Mesendoderm (in vitro differentiated cells): Measurements from ENCODE around the gene TUBB2B.
"Not testable (repeated sequence)": the region's sequence is repeated elsewhere in the genome, so short reads cannot be mapped to it uniquely, and the experiment has no call there.

Experiments
- DNase-seq: peaks from one replicate; pipeline ENCODE4 v3.0.0; 2013
- H2AK5ac ChIP-seq: 2 replicates; pipeline ENCODE4 v1.6.1; 2013; ENCODE audit warnings: low read length, inconsistent platforms
- H2BK120ac ChIP-seq: 2 replicates; pipeline ENCODE4 v1.6.1; 2013; ENCODE audit warnings: low read depth, mild to moderate bottlenecking, low read length, moderate library complexity, mixed read lengths
- H2BK15ac ChIP-seq: replicated peaks from 2 replicates; pipeline ENCODE4 v1.6.1; 2013; ENCODE audit warnings: low read depth, mild to moderate bottlenecking, moderate library complexity
- H2BK5ac ChIP-seq: 2 replicates; pipeline ENCODE4 v1.6.1; 2013; ENCODE audit warnings: low read length, inconsistent platforms
- H3K18ac ChIP-seq: 2 replicates; pipeline ENCODE4 v1.6.1; 2013; ENCODE audit warnings: mild to moderate bottlenecking, low read length, mixed read lengths
- H3K23ac ChIP-seq: one replicate; pipeline ENCODE4 v1.6.1; 2013; ENCODE audit warnings: low read length
- H3K27ac ChIP-seq: 2 replicates; pipeline ENCODE4 v1.5.1; 2013; ENCODE audit warnings: low read depth, mild to moderate bottlenecking, inconsistent platforms, low read length, moderate library complexity
- H3K27me3 ChIP-seq: 2 replicates; pipeline ENCODE4 v1.6.1; 2013; ENCODE audit warnings: low read length, control low read depth, mild to moderate bottlenecking, inconsistent platforms; ENCODE audit not compliant: insufficient read depth, poor library complexity
- H3K36me3 ChIP-seq: 2 replicates; pipeline ENCODE4 v1.6.1; 2013; ENCODE audit warnings: low read length, inconsistent platforms; ENCODE audit not compliant: control insufficient read depth, insufficient read depth
- H3K4ac ChIP-seq: one replicate; pipeline ENCODE4 v1.6.1; 2013; ENCODE audit warnings: low read depth, mild to moderate bottlenecking, low read length, moderate library complexity
- H3K4me1 ChIP-seq: 2 replicates; pipeline ENCODE4 v1.6.1; 2013; ENCODE audit warnings: low read depth, low read length, inconsistent platforms; ENCODE audit not compliant: control insufficient read depth
- H3K4me2 ChIP-seq: 2 replicates; pipeline ENCODE4 v1.6.1; 2013; ENCODE audit warnings: low read length
- H3K4me3 ChIP-seq: 2 replicates; pipeline ENCODE4 v1.5.1; 2013; ENCODE audit warnings: mild to moderate bottlenecking, low read length
- H3K56ac ChIP-seq: one replicate; pipeline ENCODE4 v1.6.1; 2013; ENCODE audit warnings: low read length
- H3K79me1 ChIP-seq: 2 replicates; pipeline ENCODE4 v1.6.1; 2013; ENCODE audit warnings: low read length, inconsistent platforms
- H3K79me2 ChIP-seq: 2 replicates; pipeline ENCODE4 v1.6.1; 2013; ENCODE audit warnings: mild to moderate bottlenecking, low read length; ENCODE audit not compliant: control insufficient read depth, insufficient read depth
- H3K9ac ChIP-seq: 2 replicates; pipeline ENCODE4 v1.6.1; 2013; ENCODE audit warnings: low read length, inconsistent platforms
- H4K5ac ChIP-seq: one replicate; pipeline ENCODE4 v1.6.1; 2013; ENCODE audit warnings: low read length
- H4K8ac ChIP-seq: one replicate; pipeline ENCODE4 v1.6.1; 2013; ENCODE audit warnings: low read depth, mild to moderate bottlenecking, control low read depth, low read length, moderate library complexity
- WGBS: extraction: QIAGEN DNeasy Blood & Tissue Kit; methylation state at CpG from one replicate; pipeline ENCODE4 v1.1.7; 2013; ENCODE audit warnings: low lambda C conversion rate, missing lambda C conversion rate; ENCODE audit not compliant: insufficient coverage; ENCODE audit errors: extremely low coverage; 5-methylcytosine and 5-hydroxymethylcytosine counted together

TUBB2B gene

DNA sequence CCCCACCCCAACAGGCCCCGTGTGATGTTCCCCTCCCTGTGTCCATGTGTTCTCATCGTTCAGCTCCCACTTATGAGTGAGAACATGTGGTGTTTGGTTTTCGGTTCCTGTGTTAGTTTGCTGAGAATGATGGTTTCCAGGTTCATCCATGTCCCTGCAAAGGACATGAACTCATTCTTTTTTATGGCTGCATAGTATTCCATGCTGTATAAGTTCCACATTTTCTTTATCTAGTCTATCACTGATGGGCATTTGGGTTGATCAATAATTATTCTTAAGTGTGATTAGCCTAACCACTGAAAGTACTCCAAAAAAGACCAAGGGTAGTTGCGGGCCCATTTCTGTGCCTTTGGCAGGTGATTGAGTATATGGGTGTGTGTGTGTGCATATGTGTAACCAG lies 14.3 kb upstream of the TUBB2B start:
- not testable (repeated sequence) for DNase-seq, H2BK5ac ChIP-seq, H3K4me3 ChIP-seq, H3K27ac ChIP-seq, H3K56ac ChIP-seq, H2BK120ac ChIP-seq, H3K4me1 ChIP-seq, H4K8ac ChIP-seq, H3K27me3 ChIP-seq, H3K9ac ChIP-seq, H2AK5ac ChIP-seq, H2BK15ac ChIP-seq, H3K4ac ChIP-seq, H4K5ac ChIP-seq, H3K79me2 ChIP-seq, H3K4me2 ChIP-seq, H3K36me3 ChIP-seq, H3K18ac ChIP-seq, H3K79me1 ChIP-seq, H3K23ac ChIP-seq
- WGBS: no CpG with 5 or more reads among the region's 4 CpGs

DNA sequence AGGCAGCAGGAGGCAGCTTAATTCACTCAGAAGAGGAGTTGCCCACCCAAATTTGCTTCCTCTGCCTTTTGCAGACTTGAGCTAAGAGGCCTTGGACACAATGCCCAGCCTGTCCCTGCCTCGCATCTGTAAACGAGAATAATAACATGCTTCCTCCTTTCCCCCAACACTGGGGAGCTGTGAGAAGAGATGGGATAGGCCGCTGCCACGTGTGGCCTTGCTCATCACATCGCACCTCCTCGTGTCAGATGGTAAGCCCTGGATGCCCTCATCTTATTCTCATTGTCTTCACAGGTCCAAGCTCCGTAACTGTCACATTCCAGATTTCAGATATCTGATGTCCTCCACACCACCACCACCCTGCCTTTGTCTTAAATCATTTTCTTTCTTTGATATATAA lies 13.1 kb upstream of the TUBB2B start:
- Histone ChIP-seq H3K27ac (no peak overlapping the region), H3K56ac (no peak overlapping the region), H3K79me1 (no peaks in the 10 kb centered on the region), H3K18ac (no peak overlapping the region), H3K79me2 (no peaks in the 10 kb centered on the region), H2BK120ac (no peak overlapping the region), H3K4ac (no peak overlapping the region), H3K27me3 (no peaks in the 10 kb centered on the region), H3K4me1 (no peaks in the 10 kb centered on the region), H2BK15ac (no peak overlapping the region), H4K5ac (no peak overlapping the region), H3K36me3 (no peaks in the 10 kb centered on the region), H3K9ac (no peak overlapping the region), H3K4me2 (no peak overlapping the region), H3K4me3 (no peak overlapping the region), H2AK5ac (no peak overlapping the region), H3K23ac (no peak overlapping the region), H2BK5ac (no peak overlapping the region), H4K8ac (no peak overlapping the region)
- no peak for DNase-seq
- WGBS: no CpG with 5 or more reads among the region's 7 CpGs

DNA sequence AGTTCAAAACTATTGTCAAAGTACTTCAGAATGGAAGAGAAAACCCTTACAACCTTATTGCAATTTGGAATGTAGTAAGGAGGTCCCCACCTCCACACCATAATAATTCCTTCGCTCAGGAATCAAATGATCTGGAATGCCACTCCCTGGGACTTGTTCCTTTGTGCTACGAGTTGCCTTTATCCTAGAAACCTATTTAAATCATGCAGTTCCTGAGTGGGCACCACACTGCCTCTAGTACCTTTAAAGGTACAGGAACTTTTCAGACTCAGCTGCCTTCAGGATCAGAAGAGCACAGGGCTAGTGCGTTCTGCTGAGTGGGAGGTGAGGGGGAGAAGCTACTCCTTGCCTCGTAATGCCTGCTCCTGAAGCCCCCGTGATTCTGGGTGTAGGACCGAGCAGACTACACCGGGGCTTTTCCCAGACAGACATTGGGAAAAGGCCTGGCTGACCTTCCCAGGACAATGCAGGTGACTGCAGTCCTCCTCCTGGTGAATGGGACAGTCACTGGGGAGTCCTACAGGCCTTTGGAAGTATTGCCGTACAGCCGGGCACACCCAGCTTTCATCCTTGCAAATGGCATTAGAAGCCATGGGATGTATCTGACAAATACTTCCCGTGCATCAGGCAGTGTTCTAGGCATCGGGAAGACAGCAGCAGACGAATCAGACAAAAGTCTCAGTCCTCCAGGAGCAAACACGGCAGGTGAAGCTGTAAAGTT lies 11.8 kb upstream of the TUBB2B start:
- Histone ChIP-seq H4K5ac (no peak overlapping the region), H3K9ac (no peak overlapping the region), H2AK5ac (no peak overlapping the region), H2BK120ac (no peak overlapping the region), H2BK5ac (no peak overlapping the region), H2BK15ac (no peak overlapping the region), H3K79me1 (no peaks in the 10 kb centered on the region), H3K27me3 (no peaks in the 10 kb centered on the region), H3K36me3 (no peaks in the 10 kb centered on the region), H3K4me1 (no peaks in the 10 kb centered on the region), H3K18ac (no peak overlapping the region), H3K4ac (no peak overlapping the region), H3K4me3 (no peak overlapping the region), H3K56ac (peak overlapping the region; percentile 35), H3K4me2 (no peak overlapping the region), H3K23ac (no peak overlapping the region), H3K79me2 (no peaks in the 10 kb centered on the region), H3K27ac (no peak overlapping the region), H4K8ac (no peak overlapping the region)
- DNase-seq: peak; percentile 67
- WGBS: no CpG with 5 or more reads among the region's 13 CpGs

DNA sequence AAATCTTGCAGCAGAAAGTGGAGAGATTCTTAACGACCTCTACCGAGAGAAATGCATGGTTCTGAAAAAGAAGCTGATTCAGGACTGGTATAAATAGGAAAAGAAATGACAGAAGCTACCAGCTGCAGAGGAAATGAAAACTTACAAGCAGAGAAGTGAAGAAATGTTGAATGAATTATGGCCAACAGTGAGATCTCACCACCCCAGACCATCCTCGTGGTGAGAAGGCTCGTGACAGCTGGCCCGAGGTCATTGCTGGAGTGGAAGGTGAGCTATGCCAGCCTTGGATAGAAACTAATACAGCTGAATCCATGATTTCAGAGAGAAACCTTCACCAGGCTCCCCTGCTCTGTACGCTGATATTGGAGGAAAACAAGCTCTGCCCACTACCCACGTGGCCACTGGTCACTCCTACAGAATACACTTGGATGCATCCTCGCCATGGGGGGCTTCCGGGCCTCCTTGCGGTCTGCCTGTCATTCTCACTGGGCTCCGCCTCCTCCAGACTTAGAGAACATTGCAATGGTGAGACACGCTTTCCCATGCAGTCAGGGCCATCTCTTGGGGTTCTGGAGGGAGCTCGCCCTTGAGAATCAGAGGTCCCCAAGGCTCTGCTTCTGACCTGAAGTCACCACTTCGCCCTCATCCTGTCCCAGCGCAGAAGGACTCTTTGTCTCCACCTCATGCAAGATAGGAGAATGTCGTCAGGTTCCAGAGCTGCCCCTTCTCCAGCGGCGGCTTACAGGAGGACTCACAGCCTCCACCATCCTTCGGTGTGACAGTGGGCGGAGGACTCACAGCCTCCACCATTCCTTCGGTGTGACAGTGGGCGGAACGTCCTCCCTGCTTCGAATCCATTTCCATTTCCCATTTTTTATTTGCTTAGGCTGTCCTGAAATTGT lies 10.6 kb upstream of the TUBB2B start:
- no peak overlapping the region for H3K4ac ChIP-seq
- H3K4me1 ChIP-seq: no peaks in the 10 kb centered on the region
- no peaks in the 10 kb centered on the region for H3K79me1 ChIP-seq
- no peak overlapping the region for H3K27ac ChIP-seq
- no peak overlapping the region for H2BK15ac ChIP-seq
- H3K79me2 ChIP-seq: no peaks in the 10 kb centered on the region
- no CpG with 5 or more reads among the region's 24 CpGs for WGBS
- H3K9ac ChIP-seq: no peak overlapping the region
- H3K23ac ChIP-seq: no peak overlapping the region
- peak; percentile 43 for DNase-seq
- no peaks in the 10 kb centered on the region for H3K36me3 ChIP-seq
- no peaks in the 10 kb centered on the region for H3K27me3 ChIP-seq
- H3K56ac ChIP-seq: no peak overlapping the region
- no peak overlapping the region for H3K18ac ChIP-seq
- no peak overlapping the region for H4K8ac ChIP-seq
- no peak overlapping the region for H3K4me2 ChIP-seq
- no peak overlapping the region for H4K5ac ChIP-seq
- H3K4me3 ChIP-seq: no peak overlapping the region
- H2BK120ac ChIP-seq: no peak overlapping the region
- no peak overlapping the region for H2AK5ac ChIP-seq
- H2BK5ac ChIP-seq: no peak overlapping the region

DNA sequence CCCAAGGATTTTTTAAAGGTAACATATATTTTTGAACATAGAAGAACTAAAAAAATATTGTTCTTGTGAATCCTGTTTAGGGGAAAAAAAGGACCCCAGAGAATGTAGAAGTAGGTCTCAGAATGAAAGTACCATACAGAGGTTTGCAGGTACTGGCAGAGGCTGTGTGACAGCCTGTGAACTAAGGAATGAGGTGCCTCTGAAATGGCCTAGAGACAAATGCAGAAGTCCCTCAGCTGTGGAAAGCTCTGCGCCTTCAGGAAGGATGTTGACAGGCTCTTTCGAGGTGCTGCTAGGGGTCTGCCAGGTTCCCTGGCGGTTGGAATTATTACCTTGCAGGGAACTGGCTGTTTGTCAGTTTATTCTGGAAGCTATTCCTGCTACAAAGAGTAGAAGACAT lies 8.6 kb upstream of the TUBB2B start:
- Histone ChIP-seq H3K18ac (no peak overlapping the region), H3K27ac (no peak overlapping the region), H4K8ac (no peak overlapping the region), H3K36me3 (no peaks in the 10 kb centered on the region), H3K27me3 (no peaks in the 10 kb centered on the region), H2BK120ac (no peak overlapping the region), H3K4me3 (no peak overlapping the region), H3K9ac (no peak overlapping the region), H2BK15ac (no peak overlapping the region), H3K23ac (peak overlapping the region; percentile 36), H3K4me1 (no peaks in the 10 kb centered on the region), H3K56ac (no peak overlapping the region), H3K4me2 (no peak overlapping the region), H2BK5ac (no peak overlapping the region), H3K79me2 (no peaks in the 10 kb centered on the region), H3K79me1 (no peaks in the 10 kb centered on the region), H3K4ac (no peak overlapping the region), H2AK5ac (no peak overlapping the region), H4K5ac (no peak overlapping the region)
- no peak for DNase-seq
- no CpG with 5 or more reads among the region's 3 CpGs for WGBS
